GM19438 (cell line): Measurements from ENCODE around the gene HMCN1.
"Not testable (repeated sequence)": the region's sequence is repeated elsewhere in the genome, so short reads cannot be mapped to it uniquely, and the experiment has no call there.

Source experiments
- ATAC-seq: cut with Tn5 transposase; IDR thresholded peaks from one replicate; pipeline ENCODE4 v1.9.1; 2021; ENCODE audit warnings: low read depth; ENCODE audit not compliant: unreplicated experiment

HMCN1 gene

DNA sequence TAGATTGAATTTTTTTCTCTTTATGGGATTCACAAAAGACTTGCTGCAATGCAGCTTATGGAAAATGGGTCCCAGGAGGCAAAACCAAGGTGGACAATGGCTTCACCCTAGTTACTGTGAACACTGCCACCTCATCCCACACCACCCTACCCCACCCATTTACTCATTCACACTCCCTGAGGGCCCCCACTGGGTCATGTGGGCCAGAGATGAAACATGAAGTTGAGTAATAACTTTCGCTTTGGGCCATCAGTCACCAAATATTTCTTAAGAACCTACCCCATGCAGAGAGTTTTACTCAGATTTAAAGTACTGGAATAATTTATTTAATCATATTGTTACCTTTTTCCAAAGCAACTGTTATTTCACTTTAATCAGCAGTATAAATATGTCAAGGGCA is 449.0 kb downstream of the HMCN1 start:
- ATAC-seq = peak; percentile 36

DNA sequence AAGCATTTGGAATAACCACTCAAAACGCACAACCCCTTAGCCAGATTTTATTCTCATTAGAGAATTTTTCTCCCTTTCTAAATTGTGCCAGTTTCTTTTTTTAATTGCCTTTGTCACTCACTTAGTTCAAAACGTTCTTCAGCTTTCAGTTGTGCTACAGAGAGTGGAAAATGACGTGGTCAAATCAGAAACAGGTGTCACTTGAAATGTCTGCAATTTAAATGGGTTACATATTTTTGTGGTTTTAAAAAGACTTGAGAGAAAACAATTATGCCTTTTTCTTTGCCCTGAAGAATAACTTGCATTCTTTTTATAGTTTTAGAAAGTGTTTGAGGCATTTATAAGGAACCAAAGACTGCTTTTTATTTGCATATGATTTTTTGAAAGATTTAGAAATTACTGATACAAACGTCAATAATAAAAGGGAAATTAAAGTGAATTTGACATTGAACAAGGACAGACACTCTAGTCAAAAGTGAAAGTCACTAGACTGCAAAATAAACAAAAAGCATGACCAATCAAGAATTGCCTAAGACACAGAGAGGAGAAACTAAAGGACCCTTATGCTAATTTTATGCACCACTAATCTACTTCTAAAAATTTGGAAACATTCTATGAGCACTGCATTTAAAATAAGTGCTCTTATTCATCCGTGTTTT is 449.9 kb downstream of the HMCN1 start:
- ATAC-seq = peak; percentile 64

DNA sequence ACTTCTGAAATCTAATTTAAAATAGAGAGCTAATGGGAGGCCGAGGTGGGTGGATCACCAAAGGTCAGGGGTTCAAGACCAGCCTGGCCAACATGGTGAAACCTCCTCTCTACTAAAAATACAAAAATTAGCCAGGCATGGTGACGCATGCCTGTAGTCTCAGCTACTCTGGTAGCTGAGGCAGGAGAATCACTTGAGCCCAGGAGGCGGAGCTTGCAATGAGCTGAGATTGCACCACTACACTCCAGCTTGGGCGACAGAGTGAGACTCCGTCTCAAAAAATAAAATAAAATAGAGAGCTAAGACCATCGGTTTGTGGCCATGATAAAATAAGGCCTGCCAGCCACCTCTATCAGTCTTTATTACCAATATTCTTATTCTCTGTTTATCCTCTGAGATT is 452.1 kb downstream of the HMCN1 start:
- ATAC-seq = not testable (repeated sequence)

DNA sequence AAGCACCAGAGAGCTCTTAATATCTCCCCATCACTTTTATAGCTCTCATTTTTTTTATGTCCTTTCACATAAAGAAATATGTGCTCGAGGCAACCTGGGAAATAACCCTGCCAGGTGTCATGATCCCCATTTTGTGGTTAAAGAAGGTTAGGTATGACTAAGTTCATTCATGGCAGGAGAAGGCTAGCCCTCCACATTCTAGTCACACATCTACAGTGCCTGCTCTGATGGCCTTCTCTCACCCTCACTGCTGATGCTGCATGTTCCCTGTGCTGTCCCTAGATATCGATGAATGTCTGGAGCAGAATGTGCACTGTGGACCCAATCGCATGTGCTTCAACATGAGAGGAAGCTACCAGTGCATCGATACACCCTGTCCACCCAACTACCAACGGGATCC is 453.4 kb downstream of the HMCN1 start:
- ATAC-seq = peak; percentile 47

DNA sequence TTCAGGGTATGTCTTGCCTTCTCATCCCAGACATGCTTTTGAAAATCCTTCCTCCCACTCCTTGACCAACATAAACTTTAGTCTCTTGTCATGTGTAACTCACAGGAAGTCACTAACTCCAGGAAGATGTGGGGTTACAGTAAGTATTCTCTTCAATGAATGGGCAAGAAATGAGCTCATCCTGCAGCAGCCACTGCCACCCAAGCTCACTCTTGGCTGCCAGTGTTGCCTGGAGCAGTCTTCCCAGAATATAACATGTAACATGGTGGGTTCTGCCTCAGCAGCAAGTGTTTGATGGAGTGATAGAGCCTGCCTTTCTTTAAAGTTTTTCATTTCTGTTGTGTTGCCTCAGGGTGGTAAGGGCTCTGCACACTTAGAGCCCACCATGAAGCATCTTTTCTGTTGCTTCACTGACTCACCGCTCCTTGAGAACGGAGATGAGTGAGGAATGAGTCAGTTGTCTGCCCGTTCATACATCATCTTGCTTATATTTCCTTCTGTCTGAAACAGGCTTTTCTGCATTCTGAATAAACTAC is 453.9 kb downstream of the HMCN1 start:
- ATAC-seq = no peak

DNA sequence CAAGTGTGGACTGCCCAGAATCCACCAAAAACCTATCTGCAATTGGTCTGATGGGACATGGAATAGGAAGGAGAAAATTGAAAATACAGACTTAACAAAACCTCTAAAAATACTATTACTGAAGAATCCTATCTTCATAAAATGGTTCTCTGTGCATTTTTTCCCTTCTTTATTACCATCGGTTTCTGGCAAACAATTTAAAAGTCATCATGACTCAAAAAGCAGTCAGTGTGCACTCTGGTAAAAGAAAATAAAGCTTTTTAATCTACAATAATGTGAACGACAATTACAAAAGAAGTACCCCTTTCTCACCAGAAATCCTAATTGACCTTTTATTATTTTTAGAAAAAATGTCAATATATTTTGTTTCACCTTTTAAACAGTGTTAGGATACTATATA is 454.5 kb downstream of the HMCN1 start:
- no peak for ATAC-seq

DNA sequence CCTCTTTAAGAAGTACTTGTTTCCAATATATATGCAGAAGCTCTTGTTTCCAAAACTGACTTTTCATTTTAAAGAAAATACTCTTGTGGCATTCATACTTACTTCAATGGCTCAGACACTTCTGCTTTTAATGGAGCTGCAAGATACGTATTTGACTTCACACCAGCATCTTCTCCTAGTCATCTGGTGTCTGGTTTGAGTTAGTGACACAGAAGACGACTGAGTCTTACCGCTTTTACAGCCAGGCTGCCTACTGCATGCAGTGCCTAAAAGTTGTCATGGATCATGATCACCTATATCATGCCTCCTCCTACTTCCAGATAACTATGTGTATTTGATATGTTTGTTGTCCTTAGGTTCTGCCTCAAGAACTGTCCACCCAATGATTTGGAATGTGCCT is 455.0 kb downstream of the HMCN1 start:
- no peak for ATAC-seq

DNA sequence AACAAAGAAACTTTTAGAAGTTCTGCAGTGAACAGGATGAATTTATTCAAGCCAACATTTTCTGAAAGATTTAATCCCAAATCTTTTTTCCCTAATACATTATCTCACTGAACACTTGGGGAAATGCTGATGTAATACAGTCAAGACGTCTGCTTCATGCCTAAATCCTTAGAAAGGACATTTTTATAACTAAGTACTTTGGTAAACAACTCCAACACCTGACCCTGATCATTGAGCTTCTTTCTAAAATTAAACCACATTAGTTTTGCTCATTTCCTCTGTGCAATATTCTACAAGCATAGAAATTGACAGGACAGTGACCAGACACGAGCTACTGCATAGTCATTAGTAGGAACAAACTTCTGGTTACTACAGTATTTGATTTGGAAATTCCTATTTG is 457.3 kb downstream of the HMCN1 start:
- ATAC-seq = no peak

DNA sequence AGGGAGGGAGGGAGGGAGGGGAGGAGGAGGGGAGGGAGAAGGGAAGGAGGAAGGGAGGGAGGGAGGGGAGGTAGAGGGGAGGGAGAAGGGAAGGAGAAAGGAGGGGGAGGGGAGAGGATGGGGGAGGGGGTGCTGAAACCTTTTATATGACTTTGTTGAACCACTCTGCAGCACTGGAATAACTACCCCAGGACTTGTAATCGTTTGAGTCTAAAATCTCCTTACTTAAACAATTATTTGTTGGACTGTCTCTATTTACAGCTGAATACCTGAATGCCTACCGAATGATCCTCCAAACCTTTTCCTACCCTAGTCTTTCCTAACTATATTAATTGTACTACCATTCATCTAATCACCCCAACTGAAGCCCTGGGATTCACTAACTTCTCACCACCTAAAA is 459.0 kb downstream of the HMCN1 start:
- ATAC-seq = no peak

DNA sequence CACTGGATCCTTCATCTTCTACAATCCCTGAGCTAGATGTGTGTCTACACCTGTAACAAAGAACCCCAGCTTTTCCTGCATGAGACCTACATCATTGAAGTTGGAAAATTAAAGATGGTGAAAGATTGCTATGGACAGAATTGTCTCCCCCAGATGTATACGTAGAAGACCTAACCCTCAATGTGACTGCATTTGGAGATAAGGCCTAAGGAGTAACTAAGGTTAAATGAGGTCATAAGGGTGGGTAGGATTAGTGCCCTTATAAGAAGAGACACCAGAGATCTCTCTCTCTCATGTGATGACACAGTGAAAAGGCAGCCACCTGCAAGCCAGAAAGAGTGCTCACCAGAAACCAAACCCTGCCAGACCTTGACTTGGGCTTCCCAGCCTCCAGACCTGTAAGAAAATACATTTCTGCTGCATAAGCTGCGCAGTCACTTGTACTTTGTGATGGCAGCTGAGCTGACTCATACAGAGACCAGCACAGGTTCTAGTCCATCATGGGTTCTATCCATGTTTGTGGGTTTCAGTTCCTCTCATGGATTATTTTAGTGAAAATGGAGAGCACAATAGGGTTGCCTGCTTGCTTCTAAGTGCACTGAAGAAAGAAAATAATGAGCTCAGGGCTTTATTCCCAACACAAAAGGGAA is 460.0 kb downstream of the HMCN1 start:
- ATAC-seq = peak; percentile 93

DNA sequence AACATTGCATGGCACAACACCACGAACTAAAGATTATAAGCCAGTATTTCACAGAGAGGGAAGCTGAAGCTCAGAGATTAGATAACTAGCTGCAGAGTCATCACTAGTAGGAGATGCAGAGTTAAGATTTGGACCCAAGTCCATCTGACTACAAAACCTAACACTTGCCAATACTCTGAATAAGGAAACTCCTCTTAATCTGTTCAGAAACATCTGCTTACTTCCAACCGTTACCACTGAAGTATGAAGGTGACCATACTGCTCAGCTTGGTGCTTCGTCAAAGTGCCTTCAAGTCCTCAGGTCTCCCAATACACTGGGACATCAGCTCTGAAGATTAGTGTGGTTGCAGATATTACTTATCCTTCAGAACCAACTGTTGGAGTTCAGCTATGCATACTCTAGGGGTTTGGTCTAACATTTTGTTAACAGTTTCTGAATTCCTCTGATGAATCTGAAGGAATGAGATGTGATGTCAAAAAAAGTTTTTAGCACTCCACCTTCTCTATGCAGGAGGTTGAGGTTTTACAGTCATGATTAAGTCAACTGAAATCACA is 461.3 kb downstream of the HMCN1 start:
- ATAC-seq = no peak

DNA sequence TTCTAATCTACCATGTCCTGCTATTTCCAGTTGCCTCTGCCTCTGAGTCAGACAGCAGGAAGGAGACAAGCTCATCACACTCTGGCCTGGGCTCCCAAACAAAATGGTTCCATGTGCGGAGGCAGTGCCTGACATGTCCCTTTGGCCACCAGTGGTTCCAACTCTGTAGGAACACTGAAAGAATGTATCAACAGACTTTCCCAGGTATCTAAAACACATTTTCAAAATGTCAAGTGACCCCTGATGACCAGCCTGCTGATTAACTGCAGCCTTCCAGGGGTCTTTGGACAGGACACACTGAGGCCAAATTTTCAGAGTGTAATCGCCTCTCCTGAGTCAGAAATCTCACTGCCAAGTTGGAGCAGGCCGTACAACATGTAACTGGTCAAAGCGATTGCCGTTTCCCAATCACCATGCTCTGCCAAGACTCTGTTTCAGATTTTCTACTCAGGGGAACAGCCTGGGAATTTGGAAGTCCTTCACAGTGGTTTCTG is 468.1 kb downstream of the HMCN1 start:
- no peak for ATAC-seq

DNA sequence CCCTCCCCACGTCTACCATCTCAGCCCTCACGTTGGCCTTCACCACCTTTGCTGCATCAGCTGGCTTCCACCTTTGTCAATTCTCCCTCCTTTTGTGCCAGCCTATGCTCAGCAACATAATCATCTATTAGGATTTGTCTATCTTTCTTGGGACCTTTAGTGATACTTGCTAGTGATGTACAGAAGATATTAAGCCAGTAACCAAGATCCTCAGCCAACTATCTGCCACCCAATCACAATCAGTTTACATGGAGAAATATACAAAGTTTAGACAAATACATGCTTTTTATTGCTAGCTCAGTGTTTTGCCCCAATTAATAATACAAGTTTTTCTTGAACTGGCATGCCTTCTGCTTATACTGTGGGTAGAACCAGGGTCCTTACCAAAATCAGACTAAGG is 468.6 kb downstream of the HMCN1 start:
- ATAC-seq = no peak

DNA sequence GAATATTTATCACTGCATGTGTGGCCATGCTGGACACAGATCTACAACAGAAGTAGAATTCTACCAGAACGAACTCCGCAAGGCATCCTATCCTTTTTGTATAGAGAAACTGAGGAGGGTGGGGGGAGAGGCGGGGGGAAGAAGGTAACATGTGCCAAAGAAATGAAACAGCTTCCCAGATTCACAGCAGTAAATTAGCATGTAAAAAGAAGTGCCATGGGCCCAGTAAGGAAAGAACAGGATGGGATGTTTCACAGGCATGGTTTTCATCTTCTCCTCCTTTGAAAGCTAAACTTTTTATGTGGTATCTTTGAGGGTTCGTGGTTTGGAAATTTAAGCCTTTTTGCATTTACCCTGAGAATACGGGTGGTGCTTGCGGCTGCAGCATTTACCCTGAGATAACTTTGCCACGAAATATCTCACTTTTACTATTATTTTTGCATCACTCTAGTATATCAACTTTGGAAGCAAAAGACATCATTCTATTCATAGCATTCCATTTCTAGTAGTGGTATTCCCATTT is 471.9 kb downstream of the HMCN1 start:
- ATAC-seq = no peak

DNA sequence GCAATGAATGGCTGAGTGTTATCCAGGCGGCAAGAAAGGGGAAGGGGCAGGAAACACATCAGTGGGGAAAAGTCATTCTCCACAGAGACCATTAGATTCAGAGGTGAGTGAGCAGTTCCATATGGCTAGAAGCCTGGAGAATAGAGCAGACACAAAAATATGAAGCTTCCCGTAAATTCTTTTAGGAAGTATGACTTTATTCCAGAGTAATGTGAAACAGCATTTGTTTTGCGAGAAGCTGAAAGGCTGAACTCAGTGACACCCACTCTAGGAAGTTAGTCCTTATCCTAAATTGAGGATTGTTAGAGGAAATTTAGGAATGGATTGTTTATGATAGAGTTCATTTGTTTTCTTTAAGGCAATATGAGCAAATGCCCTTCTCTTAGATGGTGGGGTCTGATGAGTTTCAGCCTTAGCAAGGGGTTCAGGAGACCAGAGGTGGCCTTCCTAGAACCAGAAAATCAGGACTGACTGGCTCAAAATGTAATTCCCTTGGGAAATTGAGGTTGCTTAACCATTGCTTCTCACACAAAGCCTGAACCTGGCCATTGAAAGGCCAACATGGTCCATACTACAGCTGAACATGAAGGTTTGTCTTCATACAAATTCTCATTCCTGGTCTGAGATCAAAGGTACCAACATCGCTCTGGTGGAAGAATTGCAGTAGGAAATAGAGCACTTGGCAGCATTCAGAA is 473.3 kb downstream of the HMCN1 start:
- no peak for ATAC-seq

DNA sequence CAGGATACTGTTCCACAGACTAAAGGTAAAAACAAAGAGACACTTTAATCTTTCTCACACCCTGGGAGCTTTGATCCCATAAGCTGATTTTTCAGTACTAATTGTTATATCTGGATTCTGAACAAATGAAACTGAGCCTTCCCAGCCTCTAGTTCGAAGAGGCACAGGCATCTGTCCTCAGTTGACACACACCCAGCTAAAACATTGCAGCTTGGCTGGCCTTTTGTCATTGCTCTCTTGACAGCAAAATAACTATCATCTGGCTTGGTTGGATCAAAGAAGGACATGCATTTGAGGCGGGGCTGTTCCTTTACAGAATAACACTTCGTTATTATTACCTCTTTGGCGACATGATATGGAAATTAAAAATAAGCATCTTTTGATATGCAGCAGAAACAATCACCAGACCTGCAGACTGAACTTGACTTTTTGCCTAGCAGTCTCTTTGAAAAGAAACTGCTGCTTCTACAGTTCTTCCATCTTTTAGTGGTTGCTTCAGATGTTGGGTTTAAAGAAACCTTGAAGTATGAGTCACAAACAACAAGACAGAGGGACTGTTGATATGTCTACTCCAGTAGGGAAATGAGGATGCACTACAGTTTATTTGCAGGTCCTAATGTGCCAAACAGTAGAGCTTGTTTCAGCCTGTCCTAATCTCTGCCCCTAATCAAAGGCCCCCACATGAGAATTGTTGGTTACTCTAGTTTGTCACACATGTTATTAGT is 474.4 kb downstream of the HMCN1 start:
- ATAC-seq = no peak

DNA sequence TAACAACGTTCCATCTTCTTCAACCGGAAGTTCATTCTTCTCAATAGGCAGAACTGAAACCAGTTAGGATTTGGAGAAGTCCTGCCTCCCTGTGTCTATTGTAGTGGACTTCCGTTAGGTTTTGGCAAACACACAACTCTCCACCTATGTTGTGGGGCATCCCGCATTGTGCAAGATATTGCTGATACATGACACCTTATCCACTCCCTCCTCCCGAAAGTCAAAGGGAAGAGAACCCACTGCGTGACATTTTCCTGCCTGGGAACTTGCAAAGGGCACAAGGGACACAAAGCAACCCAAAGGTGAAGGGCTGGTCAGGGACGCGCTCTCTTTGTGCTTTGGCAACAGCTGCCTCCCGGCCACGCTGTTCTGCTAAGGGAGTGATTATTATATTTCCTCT is 476.1 kb downstream of the HMCN1 start:
- no peak for ATAC-seq

DNA sequence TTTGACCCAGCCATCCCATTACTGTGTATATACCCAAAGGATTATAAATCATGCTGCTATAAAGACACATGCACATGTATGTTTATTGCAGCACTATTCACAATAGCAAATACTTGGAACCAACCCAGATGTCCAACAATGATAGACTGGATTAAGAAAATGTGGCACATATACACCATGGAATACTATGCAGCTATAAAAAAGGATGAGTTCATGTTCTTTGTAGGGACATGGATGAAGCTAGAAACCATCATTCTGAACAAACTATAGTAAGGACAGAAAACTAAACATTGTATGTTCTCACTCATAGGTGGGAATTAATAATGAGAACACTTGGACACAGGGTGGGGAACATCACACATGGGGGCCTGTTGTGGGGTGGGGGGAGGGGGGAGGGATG is 477.4 kb downstream of the HMCN1 start:
- ATAC-seq = not testable (repeated sequence)

DNA sequence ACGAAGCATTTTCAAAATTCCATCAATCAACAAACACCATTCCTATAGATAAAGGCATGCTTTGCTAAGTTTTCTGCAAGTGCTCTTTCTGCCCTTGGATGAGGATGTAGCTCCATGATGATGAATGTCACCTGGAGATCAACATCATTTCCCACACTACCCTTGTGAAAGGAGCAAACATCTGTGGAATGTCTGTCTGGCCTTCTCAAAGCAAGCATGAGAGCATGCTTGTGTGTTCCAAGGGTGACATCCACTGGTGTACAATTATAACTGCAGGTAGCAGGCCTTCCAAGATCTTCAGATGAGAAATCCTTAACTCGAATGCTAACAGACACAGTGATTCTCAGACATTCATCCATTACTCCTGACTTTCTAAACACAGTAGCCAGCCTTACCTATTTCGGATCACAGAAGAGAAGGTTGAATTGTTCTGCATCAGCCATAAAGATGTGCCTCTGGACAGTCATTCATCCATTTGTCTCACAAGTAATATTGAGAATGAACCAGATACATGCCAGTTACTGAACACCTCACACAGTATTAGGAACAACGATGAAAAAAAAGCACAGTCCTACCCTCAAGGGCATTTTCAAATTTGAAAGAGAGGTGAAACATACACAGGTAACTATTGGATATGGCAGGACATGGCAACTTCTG is 478.5 kb downstream of the HMCN1 start:
- ATAC-seq = peak; percentile 88

DNA sequence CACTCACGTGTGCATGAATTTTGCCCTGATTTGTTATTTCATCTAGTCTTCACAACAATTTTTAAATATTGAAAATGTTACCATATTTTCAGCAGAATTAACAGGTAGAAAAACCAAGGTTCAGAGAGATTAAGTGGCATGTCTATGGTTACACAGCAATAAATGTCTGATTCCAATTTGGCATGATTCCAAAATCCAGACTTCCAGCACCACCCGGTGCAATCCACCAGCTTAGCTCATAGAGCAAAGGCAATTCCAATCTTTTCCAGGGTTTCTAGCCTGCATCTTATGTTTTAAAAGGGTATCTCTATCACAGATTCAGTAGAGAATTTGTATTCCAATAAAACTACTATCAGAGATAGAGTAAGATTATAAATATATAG is 479.0 kb downstream of the HMCN1 start:
- ATAC-seq = no peak
